Motor neuron (in vitro differentiated cells): Measurements from ENCODE around the gene GGACT. TPM values are rescaled to one million over a fixed set of nuclear protein-coding genes. Genes with fewer than 3 reads are reported as not detected.

ENCODE experiments used
- ATAC-seq, 8 experiments: fragments of 200-7000 bp; cut with Tn5 transposase; replicated peaks in 6 of 8; 2 replicates each; pipeline ENCODE4 v1.8.0; 2021; ENCODE audit warnings: mild to moderate bottlenecking in 8 of 8, moderate library complexity in 8 of 8
- H3K27ac ChIP-seq, 2 donors: fragments of 250-450 bp; sonication (Bioruptor Pico); 2 replicates each; pipeline ENCODE4 v1.9.0; 2021; ENCODE audit warnings: antibody characterized with exemption in 2 of 2, mild to moderate bottlenecking in 2 of 2, moderate library complexity in 1 of 2
- H3K4me1 ChIP-seq, 2 donors: fragments of 250-450 bp; sonication (Bioruptor Pico); replicated peaks in 1 of 2; 2 replicates each; pipeline ENCODE4 v1.6.1; 2021; ENCODE audit warnings: antibody characterized with exemption in 2 of 2, mild to moderate bottlenecking in 2 of 2, moderate library complexity in 1 of 2
- H3K4me3 ChIP-seq, 5 donors: fragments of 250-450 bp; sonication (Bioruptor Pico); 2 replicates each; pipeline ENCODE4 v1.9.0; 2021; ENCODE audit warnings: antibody characterized with exemption in 5 of 5, mild to moderate bottlenecking in 5 of 5, moderate library complexity in 4 of 5
- WGBS, 10 experiments: fragments of 450-650 bp; shearing (Covaris generic); methylation state at CpG; one replicate each; pipeline ENCODE4 v1.0.0; 2022; 5-methylcytosine and 5-hydroxymethylcytosine counted together
- in situ Hi-C, 9 experiments: fragments of 400-800 bp; cut with MboI; loops; one replicate each; pipeline ENCODE4 v1.15.0; 2021; ENCODE audit warnings: low sequenced_read_pairs in 9 of 9, low pct_unique_long_range_greater_than_20kb in 2 of 9; ENCODE audit not compliant: unreplicated experiment in 9 of 9
- total RNA-seq, 8 experiments: library from RNA; unstranded; fragments of 300-600 nt; gene quantifications; 2 replicates each; pipeline versions ENCODE4 v1.2.3 to v1.2.4, GENCODE V29; 2022

GGACT gene
- total RNA-seq, 8 experiments from 2014 or later, result 1.6 to 8.0 (median 3.0) TPM

- in situ Hi-C loops, result loop anchor here in 1 of 9 experiments (25.0 kb wide), 1 partner anchor 551 kb away; no protein-coding TSS in a partner anchor
- 52 to 92% (median 77%) methylated on average over 1 to 6 of the region's 7 CpGs; no CpG with 5 or more reads in 2 of the 10 experiments for WGBS, 10 experiments
- no peak overlapping the region for H3K27ac ChIP-seq
These were observed 26.9 kb downstream of the GGACT start for GRCh38 chr13:100561599-100562204.

GRCh38 chr13:100561158-100561499 lies 27.5 kb downstream of the GGACT start:
- in situ Hi-C loops, result loop anchor here in 1 of 9 experiments (25.0 kb wide), 1 partner anchor 551 kb away; no protein-coding TSS in a partner anchor
- Histone ChIP-seq H3K27ac (no peak overlapping the region), H3K4me3 (no peak overlapping the region), H3K4me1 (no peaks in the 10 kb centered on the region)
- 0 to 100% (median 80%) methylated on average over 1 to 2 of the region's 2 CpGs; no CpG with 5 or more reads in 3 of the 10 experiments for WGBS, 10 experiments
- peak in 2 of 8 experiments; percentile 16 to 70 for ATAC-seq

More at GRCh38 chr13:100561599-100562204, 26.9 kb downstream of the GGACT start:
- Histone ChIP-seq H3K4me3 (no peak overlapping the region), H3K4me1 (no peaks in the 10 kb centered on the region)
- ATAC-seq, result no peak

GRCh38 chr13:100560498-100561157 lies 28.0 kb downstream of the GGACT start:
- in situ Hi-C loops, result loop anchor here in 1 of 9 experiments (25.0 kb wide), 1 partner anchor 552 kb away; no protein-coding TSS in a partner anchor
- Histone ChIP-seq H3K4me1 (no peaks in the 10 kb centered on the region), H3K27ac (no peak overlapping the region), H3K4me3 (no peak overlapping the region)
- ATAC-seq, result peak in 3 of 8 experiments; percentile 25 to 36 (median 35)
- 51 to 100% (median 82%) methylated on average over 2 to 13 of the region's 15 CpGs; no CpG with 5 or more reads in 3 of the 10 experiments for WGBS, 10 experiments

- no peak overlapping the region for H3K27ac ChIP-seq
- H3K4me1 ChIP-seq, result no peaks in the 10 kb centered on the region
- ATAC-seq, result no peak
- in situ Hi-C loops, result loop anchor here in 1 of 9 experiments (25.0 kb wide), 1 partner anchor 552 kb away; no protein-coding TSS in a partner anchor
- H3K4me3 ChIP-seq, result no peak overlapping the region
- WGBS, 10 experiments, result 78 to 100% (median 91%) methylated on average over 1 to 8 of the region's 8 CpGs
These were observed 28.7 kb downstream of the GGACT start for GRCh38 chr13:100559886-100560285.

GRCh38 chr13:100552755-100553154 lies 35.8 kb downstream of the GGACT start:
- Histone ChIP-seq H3K27ac (no peak overlapping the region), H3K4me3 (no peak overlapping the region), H3K4me1 (peaks cover 0 to 8% of the 10 kb centered on the region in 2 donors)
- WGBS, 10 experiments, result 14 to 100% (median 90%) methylated on average over 1 of the region's 11 CpGs; no CpG with 5 or more reads in 6 of the 10 experiments
- no peak for ATAC-seq
- in situ Hi-C loops, result loop anchor here in 1 of 9 experiments (25.0 kb wide), 1 partner anchor 560 kb away; no protein-coding TSS in a partner anchor

GRCh38 chr13:100549316-100549715 lies 39.3 kb downstream of the GGACT start:
- 80 to 100% (median 98%) methylated on average over 1 to 5 of the region's 9 CpGs; no CpG with 5 or more reads in 2 of the 10 experiments for WGBS, 10 experiments
- no peak for ATAC-seq
- in situ Hi-C loops, result loop anchor here in 2 of 9 experiments (25.0 kb wide), 1 partner anchor 887 kb away; no protein-coding TSS in a partner anchor
- no peak overlapping the region for H3K27ac ChIP-seq
- peaks cover 0 to 8% of the 10 kb centered on the region in 2 donors for H3K4me1 ChIP-seq
- no peak overlapping the region for H3K4me3 ChIP-seq

GRCh38 chr13:100547791-100548201 lies 40.8 kb downstream of the GGACT start:
- Histone ChIP-seq H3K4me3 (no peak overlapping the region), H3K27ac (no peak overlapping the region), H3K4me1 (peaks cover 0 to 8% of the 10 kb centered on the region in 2 donors)
- peak in 2 of 8 experiments; percentile 57 to 65 for ATAC-seq
- WGBS, 10 experiments, result 15 to 100% (median 90%) methylated on average over 1 to 4 of the region's 9 CpGs; no CpG with 5 or more reads in 3 of the 10 experiments
- in situ Hi-C loops, result loop anchor here in 2 of 9 experiments (25.0 kb wide), 1 partner anchor 885 kb away; no protein-coding TSS in a partner anchor

GRCh38 chr13:100546713-100547405 lies 41.7 kb downstream of the GGACT start:
- Histone ChIP-seq H3K4me3 (no peak overlapping the region), H3K4me1 (peaks cover 0 to 8% of the 10 kb centered on the region in 2 donors), H3K27ac (no peak overlapping the region)
- in situ Hi-C loops, result loop anchor here in 2 of 9 experiments (25.0 kb wide), 1 partner anchor 885 kb away; no protein-coding TSS in a partner anchor
- no peak for ATAC-seq
- WGBS, 10 experiments, result 79 to 92% (median 86%) methylated on average over 3 to 15 of the region's 21 CpGs; no CpG with 5 or more reads in 3 of the 10 experiments

- in situ Hi-C loops, result loop anchor here in 2 of 9 experiments (25.0 kb wide), 1 partner anchor 883 kb away; no protein-coding TSS in a partner anchor
- Histone ChIP-seq H3K4me3 (no peak overlapping the region), H3K27ac (no peak overlapping the region), H3K4me1 (peaks cover 0 to 8% of the 10 kb centered on the region in 2 donors)
- 68 to 100% (median 94%) methylated on average over 1 to 3 of the region's 4 CpGs; no CpG with 5 or more reads in 5 of the 10 experiments for WGBS, 10 experiments
- ATAC-seq, result no peak
These were observed 42.9 kb downstream of the GGACT start for GRCh38 chr13:100545684-100546061.

GRCh38 chr13:100544866-100545683 lies 43.5 kb downstream of the GGACT start:
- in situ Hi-C loops, result loop anchor here in 2 of 9 experiments (25.0 kb wide), 1 partner anchor 883 kb away; no protein-coding TSS in a partner anchor
- Histone ChIP-seq H3K27ac (no peak overlapping the region), H3K4me3 (no peak overlapping the region), H3K4me1 (peaks cover 0 to 8% of the 10 kb centered on the region in 2 donors)
- 60 to 100% (median 88%) methylated on average over 1 to 5 of the region's 22 CpGs; no CpG with 5 or more reads in 4 of the 10 experiments for WGBS, 10 experiments
- ATAC-seq, result no peak

- H3K4me3 ChIP-seq, result no peak overlapping the region
- ATAC-seq, result no peak
- H3K4me1 ChIP-seq, result no peaks in the 10 kb centered on the region
- no peak overlapping the region for H3K27ac ChIP-seq
- 77 to 100% (median 91%) methylated on average over 1 to 18 of the region's 26 CpGs; no CpG with 5 or more reads in 1 of the 10 experiments for WGBS, 10 experiments
- in situ Hi-C loops, result loop anchor here in 2 of 9 experiments (25.0 kb wide), 1 partner anchor 882 kb away; no protein-coding TSS in a partner anchor
These were observed 44.6 kb downstream of the GGACT start for GRCh38 chr13:100543872-100544602.
